Lung microvascular endothelial cell (primary cell): ENCODE results near the gene DAB2IP. TPM values are rescaled to one million over a fixed set of nuclear protein-coding genes. Genes with fewer than 3 reads are reported as not detected.

Source experiments
- DNase-seq, 2 donors: peaks; one replicate each; pipeline versions ENCODE4 v3.0.0 to v3.0.0-alpha.2; 2010; ENCODE audit warnings: low read depth in 2 of 2
- total RNA-seq: library from RNA; depleted of rRNA; stranded (reverse); fragments of >200 nt; gene quantifications from 2 replicates; pipeline ENCODE4 v1.2.1, GENCODE V29; 2014

DAB2IP gene
- total RNA-seq, 1 donor from 2014 or later = 14.1 TPM

- DNase-seq = no peak
Measured at GRCh38 chr9:121833061-121833460, 181.6 kb downstream of the DAB2IP start.

Other genes starting within 250 kb of the DAB2IP start
- 5.4 and 9.5 TPM in 2 replicates for gene GGTA1, start 151.8 kb upstream of the DAB2IP start, total RNA-seq